Mucosa of descending colon (tissue), 3 donors: ENCODE data around the gene SLC24A4. TPM values are rescaled to one million over a fixed set of nuclear protein-coding genes. Genes with fewer than 3 reads are reported as not detected.

Experiments used
- ATAC-seq: fragments of 200-7000 bp; cut with Tn5 transposase; one replicate; pipeline ENCODE4 v1.9.1; 2020; ENCODE audit warnings: mild to moderate bottlenecking, moderate library complexity
- DNase-seq, 3 donors: peaks; one replicate each; pipeline ENCODE4 v3.0.0-alpha.2; 2020
- H3K36me3 ChIP-seq: fragments of 200-600 bp; one replicate; pipeline ENCODE4 v1.8.0; 2021; ENCODE audit warnings: low read depth, mild to moderate bottlenecking
- H3K4me1 ChIP-seq: fragments of 200-600 bp; one replicate; pipeline ENCODE4 v1.8.0; 2021; ENCODE audit warnings: low read depth, mild to moderate bottlenecking
- H3K4me3 ChIP-seq: fragments of 200-600 bp; one replicate; pipeline ENCODE4 v1.8.0; 2021; ENCODE audit warnings: mild to moderate bottlenecking
- H3K9me3 ChIP-seq: fragments of 200-600 bp; one replicate; pipeline ENCODE4 v1.8.0; 2021; ENCODE audit warnings: mild to moderate bottlenecking
- CTCF ChIP-seq: fragments of 200-600 bp; IDR thresholded peaks from one replicate; pipeline ENCODE4 v1.8.0; 2022; ENCODE audit warnings: antibody characterized with exemption, mild to moderate bottlenecking
- intact Hi-C, 2 donors: fragments of 100-400 bp; cut with DNase I in 1 of 2; cut with micrococcal nuclease in 1 of 2; formaldehyde crosslinking; loops; one replicate each; pipeline versions ENCODE4 v1.11.0 to v1.11.1; 2022; cut with DNase I, micrococcal nuclease
- total RNA-seq, 3 donors: library from RNA; stranded (reverse); fragmentation: NEBNext Ultra II Directional in 2 of 3; extraction: Animal tissue kit (Norgen Biotek cat#: 25700) in 2 of 3; gene quantifications; one replicate each; pipeline versions ENCODE4 v1.2.1 to v1.2.4, GENCODE V29; 2021 to 2023
- donor health status: DM: no; HTN: no; CAD: no; lungs with moderate emphysema.
- donor health status: DM: no; HTN: no; CAD: no.
- donor health status: DM: no; HTN: yes; CAD: no.

Gene SLC24A4
- total RNA-seq, 3 donors from 2014 or later: 0.14 to 0.63 (median 0.27) TPM

- ATAC-seq: peak; percentile 89
- peak; percentile 84 to 88 (median 87) for DNase-seq
- H3K4me1 ChIP-seq: peaks cover 32% of the 10 kb centered on the region
- H3K4me3 ChIP-seq: no peak overlapping the region
- intact Hi-C loops: no loop called here
- H3K9me3 ChIP-seq: no peaks in the 10 kb centered on the region
- H3K36me3 ChIP-seq: no peaks in the 10 kb centered on the region
- TF ChIP-seq CTCF: no peak
Observed at GRCh38 chr14:92540472-92541048, 217.6 kb downstream of the SLC24A4 start.

- intact Hi-C loops: no loop called here
- ATAC-seq: no peak
- H3K4me3 ChIP-seq: no peak overlapping the region
Observed at GRCh38 chr14:92542766-92543554, 220.0 kb downstream of the SLC24A4 start.

GRCh38 chr14:92544051-92544720, 221.2 kb downstream of the SLC24A4 start:
- TF ChIP-seq CTCF: no peak
- ATAC-seq (no peak), DNase-seq (peak in 1 of 3 donors; percentile 19)
- intact Hi-C loops: no loop called here
- no peak overlapping the region for H3K4me3 ChIP-seq
- H3K9me3 ChIP-seq: no peaks in the 10 kb centered on the region
- H3K36me3 ChIP-seq: no peaks in the 10 kb centered on the region
- peaks cover 25% of the 10 kb centered on the region for H3K4me1 ChIP-seq

More at GRCh38 chr14:92542766-92543554, 220.0 kb downstream of the SLC24A4 start:
- Histone ChIP-seq H3K9me3 (no peaks in the 10 kb centered on the region), H3K36me3 (no peaks in the 10 kb centered on the region), H3K4me1 (peaks cover 30% of the 10 kb centered on the region)
- no peak for TF ChIP-seq CTCF
- peak in 1 of 3 donors; percentile 7 for DNase-seq

GRCh38 chr14:92546347-92547053, 223.5 kb downstream of the SLC24A4 start:
- no peaks in the 10 kb centered on the region for H3K36me3 ChIP-seq
- peak; percentile 37 for ATAC-seq
- no peaks in the 10 kb centered on the region for H3K9me3 ChIP-seq
- peak in 2 of 3 donors; percentile 27 to 40 for DNase-seq
- intact Hi-C loops: no loop called here
- TF ChIP-seq CTCF: no peak
- no peak overlapping the region for H3K4me3 ChIP-seq
- H3K4me1 ChIP-seq: peaks cover 4% of the 10 kb centered on the region

GRCh38 chr14:92549105-92549858, 226.3 kb downstream of the SLC24A4 start:
- intact Hi-C loops: no loop called here
- Histone ChIP-seq H3K4me3 (no peak overlapping the region), H3K4me1 (peaks cover 4% of the 10 kb centered on the region), H3K36me3 (no peaks in the 10 kb centered on the region), H3K9me3 (no peaks in the 10 kb centered on the region)
- ATAC-seq (peak; percentile 8), DNase-seq (peak in 1 of 3 donors; percentile 40)
- TF ChIP-seq CTCF: no peak
